HG03521 (cell line): ENCODE results near the gene UGCG.
"Not testable (repeated sequence)": the region's sequence is repeated elsewhere in the genome, so short reads cannot be mapped to it uniquely, and the experiment has no call there.

Source experiments
- ATAC-seq: cut with Tn5 transposase; IDR thresholded peaks from one replicate; pipeline ENCODE4 v1.9.1; 2021; ENCODE audit warnings: mild to moderate bottlenecking, moderate library complexity; ENCODE audit not compliant: unreplicated experiment

Gene UGCG

GRCh38 chr9:111949919-111950318 is 53.3 kb downstream of the UGCG start:
- ATAC-seq: no peak

DNA sequence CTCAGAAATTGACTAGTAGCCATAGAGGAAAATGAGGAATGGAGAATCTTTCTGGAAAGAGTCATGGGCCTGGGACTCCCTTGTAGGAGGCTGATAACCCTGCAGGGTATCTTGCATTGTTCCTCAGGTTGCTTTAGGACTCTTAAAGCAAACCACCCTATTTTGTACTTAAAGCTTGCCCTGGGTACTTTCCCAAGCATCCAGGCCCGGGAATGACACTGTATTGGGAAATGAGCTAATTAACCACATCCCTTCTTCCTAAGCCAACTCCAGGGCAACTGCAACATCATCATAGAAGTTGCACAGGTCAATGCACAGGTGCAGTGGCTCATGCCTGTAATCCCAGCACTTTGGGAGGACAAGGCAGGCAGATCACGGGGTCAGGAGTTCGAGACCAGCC is 55.9 kb downstream of the UGCG start:
- ATAC-seq: no peak

- ATAC-seq: no peak
These were observed 56.8 kb downstream of the UGCG start for GRCh38 chr9:111953444-111953843.

DNA sequence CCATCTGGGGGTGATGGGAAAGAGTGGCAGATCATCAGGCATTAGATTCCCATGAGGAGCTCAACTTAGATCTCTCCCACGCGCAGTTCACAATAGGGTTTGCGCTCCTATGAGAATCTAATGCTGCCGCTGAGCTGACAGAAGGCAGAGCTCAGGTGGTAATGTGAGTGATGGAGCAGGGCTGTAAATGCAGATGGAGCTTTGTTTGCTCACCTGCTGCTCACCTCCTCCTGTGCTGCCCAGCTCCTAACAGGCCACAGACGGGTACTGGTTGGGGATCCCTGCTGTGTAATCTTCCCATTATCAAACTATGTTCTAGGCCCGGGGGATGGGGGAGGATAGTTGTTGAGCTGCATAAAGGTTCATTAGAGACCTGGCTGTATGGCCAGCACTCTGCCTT is 58.4 kb downstream of the UGCG start:
- ATAC-seq: no peak

DNA sequence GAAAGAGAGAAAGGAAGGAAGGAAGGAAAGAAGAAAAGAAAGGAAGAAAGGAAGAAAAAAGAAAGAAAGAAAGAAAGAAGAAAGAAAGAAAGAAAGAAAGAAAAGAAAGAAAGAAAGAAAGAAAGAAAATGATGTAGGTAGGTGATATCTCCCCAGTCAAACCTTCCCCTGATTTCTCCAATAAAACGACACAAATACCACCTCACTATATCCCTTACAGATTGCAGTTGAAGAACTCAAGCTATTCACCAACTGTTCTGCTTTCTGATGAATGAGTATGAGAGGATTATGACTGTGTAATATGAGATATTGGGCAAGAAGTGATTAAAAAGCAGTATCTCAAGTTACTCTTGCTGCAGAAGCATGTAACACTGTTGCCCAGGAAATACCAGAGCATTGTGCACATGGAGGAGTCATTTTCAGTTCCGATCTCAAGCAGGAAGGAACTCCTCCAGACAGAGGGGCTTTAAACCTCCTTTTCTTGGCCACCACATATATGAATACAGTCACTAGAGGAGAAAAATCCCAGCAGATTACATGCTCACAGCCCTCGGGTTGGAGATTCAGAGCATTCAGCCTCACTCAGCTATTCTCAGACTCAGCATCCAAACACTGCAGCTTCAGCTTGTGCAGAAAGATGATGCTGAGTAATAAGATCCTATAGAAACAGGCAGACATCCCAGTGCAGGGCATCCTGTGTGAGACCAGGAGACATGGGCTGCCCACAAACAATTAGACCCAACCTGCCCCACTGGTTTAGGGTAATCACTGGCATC is 61.4 kb downstream of the UGCG start:
- no peak for ATAC-seq

GRCh38 chr9:111959468-111960359 is 63.1 kb downstream of the UGCG start:
- no peak for ATAC-seq

DNA sequence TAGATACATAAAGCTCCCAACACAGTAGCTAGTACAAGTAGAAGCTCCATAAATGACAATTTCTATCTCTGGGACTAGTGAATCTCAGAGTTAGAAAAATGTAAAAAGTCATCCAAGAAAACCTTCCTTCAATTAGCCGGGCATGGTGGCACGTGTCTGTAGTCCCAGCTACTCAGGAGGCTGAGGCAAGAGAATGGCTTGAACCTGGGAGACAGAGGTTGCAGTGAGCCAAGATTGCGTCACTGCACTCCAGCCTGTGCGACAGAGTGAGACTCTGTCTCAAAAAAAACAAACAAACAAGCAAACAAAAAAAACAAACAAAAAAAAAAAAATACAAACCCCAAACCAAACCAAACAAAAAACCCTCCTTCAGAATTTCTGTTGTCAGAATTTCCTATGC is 63.9 kb downstream of the UGCG start:
- not testable (repeated sequence) for ATAC-seq

GRCh38 chr9:111961009-111961408 is 64.4 kb downstream of the UGCG start:
- ATAC-seq: no peak

DNA sequence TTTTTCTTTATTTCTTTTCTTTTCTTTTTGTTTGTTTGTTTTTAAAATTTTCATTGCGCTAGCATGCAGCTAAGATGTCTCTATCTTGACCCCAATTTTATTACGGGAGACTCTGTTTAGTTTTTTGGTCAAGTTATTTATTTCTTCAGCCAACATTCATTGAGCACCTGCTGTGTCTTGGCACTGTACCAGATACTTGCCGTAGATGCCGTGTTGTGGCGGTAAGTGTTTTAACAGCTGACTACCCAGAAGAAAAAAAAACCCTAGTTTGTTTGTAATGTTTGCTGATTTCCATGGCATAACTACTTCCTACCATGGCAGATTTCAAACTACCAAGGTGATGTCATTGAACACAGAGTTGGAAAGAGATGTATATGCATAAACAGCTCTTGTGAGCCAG is 65.0 kb downstream of the UGCG start:
- no peak for ATAC-seq

DNA sequence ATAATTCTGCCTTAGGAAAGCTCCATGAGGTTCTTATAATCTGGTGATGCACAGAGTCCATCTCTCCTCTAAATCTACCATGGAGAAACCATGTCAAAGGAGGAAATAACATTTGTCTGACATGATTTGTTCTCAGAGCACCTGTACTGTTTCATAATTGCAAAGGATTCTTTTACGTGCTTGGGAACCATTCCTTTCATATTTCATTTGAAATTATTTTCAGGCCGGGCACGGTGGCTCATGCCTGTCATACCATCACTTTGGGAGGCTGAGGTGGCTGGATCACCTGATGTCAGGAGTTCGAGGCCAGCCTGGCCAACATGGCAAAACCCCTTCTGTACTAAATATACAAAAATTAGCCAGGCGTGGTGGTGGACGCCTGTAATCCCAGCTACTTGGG is 65.4 kb downstream of the UGCG start:
- ATAC-seq: no peak

DNA sequence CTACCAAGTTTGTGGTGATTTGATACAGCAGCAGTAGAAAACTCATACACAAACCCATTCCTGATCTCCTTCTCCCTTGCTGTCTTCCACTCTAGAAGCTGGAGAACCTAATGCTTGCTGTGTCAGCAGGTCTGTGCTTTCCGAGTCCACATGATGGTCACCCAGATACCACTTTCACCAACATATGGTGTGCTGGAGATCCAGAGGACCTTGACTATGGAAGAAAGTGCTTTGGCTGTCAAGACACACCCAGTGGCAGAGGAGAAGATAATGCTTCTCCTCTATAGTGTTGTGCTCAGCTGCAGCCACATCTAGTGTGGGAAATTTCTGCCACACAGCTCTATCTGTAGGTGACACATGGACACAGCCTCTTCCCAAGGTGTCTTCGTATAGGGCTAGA is 67.4 kb downstream of the UGCG start:
- no peak for ATAC-seq

- ATAC-seq: peak; percentile 64
These were observed 69.0 kb downstream of the UGCG start for GRCh38 chr9:111965566-111966019.

- ATAC-seq: no peak
These were observed 69.6 kb downstream of the UGCG start for GRCh38 chr9:111966124-111966723.

GRCh38 chr9:111966861-111967291 is 70.3 kb downstream of the UGCG start:
- no peak for ATAC-seq

DNA sequence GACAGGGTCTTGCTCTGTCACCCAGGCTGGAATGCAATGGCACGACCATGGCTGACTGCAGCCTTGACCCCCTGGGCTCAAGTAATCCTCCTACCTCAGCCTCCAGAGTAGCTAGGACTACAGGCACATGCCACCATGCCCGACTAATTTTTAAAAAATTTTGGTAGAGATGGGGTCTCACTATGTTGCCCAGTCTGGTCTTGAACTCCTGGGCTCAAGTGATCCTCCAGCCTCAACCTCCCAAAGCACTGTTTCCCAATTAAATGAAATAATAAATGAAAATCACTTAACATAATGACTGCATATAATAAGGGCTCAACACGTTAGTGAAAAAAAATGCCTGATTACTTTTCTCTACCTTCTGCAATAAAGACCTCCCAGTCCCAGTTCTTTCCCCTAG is 71.0 kb downstream of the UGCG start:
- no peak for ATAC-seq

- no peak for ATAC-seq
These were observed 72.4 kb downstream of the UGCG start for GRCh38 chr9:111969061-111969460.

GRCh38 chr9:111969622-111970021 is 73.0 kb downstream of the UGCG start:
- no peak for ATAC-seq

GRCh38 chr9:111970827-111971226 is 74.2 kb downstream of the UGCG start:
- ATAC-seq: no peak

- ATAC-seq: no peak
These were observed 77.6 kb downstream of the UGCG start for GRCh38 chr9:111974092-111974681.

GRCh38 chr9:111975709-111976108 is 79.1 kb downstream of the UGCG start:
- no peak for ATAC-seq

DNA sequence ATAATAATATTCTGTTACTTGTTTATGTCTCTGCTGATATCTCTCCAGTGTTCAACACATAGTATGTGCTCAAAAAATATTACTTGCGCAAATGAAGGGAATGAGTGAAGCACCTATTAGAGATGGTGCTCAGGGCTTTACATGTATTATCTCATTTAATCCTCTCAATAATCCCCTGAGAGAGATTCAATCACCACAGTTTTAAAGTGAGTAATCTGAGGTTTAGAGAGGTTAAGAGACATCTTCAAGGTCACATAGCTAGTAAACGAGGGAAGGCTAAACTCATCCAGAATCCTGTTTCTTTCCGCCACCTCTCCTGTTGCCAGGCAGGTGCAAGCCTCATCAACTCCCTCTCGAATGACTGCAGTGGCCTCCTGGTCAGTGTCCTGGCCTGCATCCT is 82.0 kb downstream of the UGCG start:
- no peak for ATAC-seq
